Measurements from ENCODE around the gene FAM9A.

FAM9A gene

GRCh38 chrX:8834392-8834791, 33.2 kb upstream of the FAM9A start:
- ChIA-PET CTCF (no interaction called here), POLR2A (no interaction called here)
- TF ChIP-seq CTCF (IDR thresholded peaks at IDR 0.05; ENCODE audit: insufficient read depth, low read length, missing control alignments): no peak

GRCh38 chrX:8832582-8833378, 31.6 kb upstream of the FAM9A start:
- no peak overlapping the region for H3K4me3 ChIP-seq (ENCODE audit: low read depth, low read length)
- no peak for TF ChIP-seq CTCF (IDR thresholded peaks at IDR 0.05; ENCODE audit: insufficient read depth, low read length, missing control alignments)
- ChIA-PET CTCF (interaction anchor here (1.0 to 1.6 kb wide), 2 partner anchors 11 to 94 kb away, joined by 3 read pairs; no protein-coding TSS in a partner anchor), POLR2A (no interaction called here)
- DNase-seq (ENCODE audit: low read depth, low spot score): no peak

More at GRCh38 chrX:8834392-8834791, 33.2 kb upstream of the FAM9A start:
- H3K4me3 ChIP-seq (ENCODE audit: low read depth, low read length): no peak overlapping the region
- DNase-seq (ENCODE audit: low read depth, low spot score): no peak

GRCh38 chrX:8823698-8824097, 22.5 kb upstream of the FAM9A start:
- no peak for DNase-seq (ENCODE audit: low read depth, low spot score)
- no peak overlapping the region for H3K4me3 ChIP-seq (ENCODE audit: low read depth, low read length)
- ChIA-PET POLR2A (no interaction called here), CTCF (no interaction called here)
- TF ChIP-seq CTCF (IDR thresholded peaks at IDR 0.05; ENCODE audit: insufficient read depth, low read length, missing control alignments): no peak

GRCh38 chrX:8822002-8822401, 20.8 kb upstream of the FAM9A start:
- TF ChIP-seq CTCF (IDR thresholded peaks at IDR 0.05; ENCODE audit: insufficient read depth, low read length, missing control alignments): no peak
- no peak overlapping the region for H3K4me3 ChIP-seq (ENCODE audit: low read depth, low read length)
- POLR2A ChIA-PET: no interaction called here
- no peak for DNase-seq (ENCODE audit: low read depth, low spot score)
- CTCF ChIA-PET: interaction anchor here (1.2 kb wide), 2 partner anchors 8 to 11 kb away, joined by 3 read pairs; no protein-coding TSS in a partner anchor

GRCh38 chrX:8820910-8821527, 19.8 kb upstream of the FAM9A start:
- no peak overlapping the region for H3K4me3 ChIP-seq (ENCODE audit: low read depth, low read length)
- TF ChIP-seq CTCF (IDR thresholded peaks at IDR 0.05; ENCODE audit: insufficient read depth, low read length, missing control alignments): no peak
- no peak for DNase-seq (ENCODE audit: low read depth, low spot score)
- ChIA-PET CTCF (interaction anchor here (0.8 to 1.2 kb wide), 3 partner anchors 9 to 886 kb away, joined by 3 read pairs; no protein-coding TSS in a partner anchor), POLR2A (no interaction called here)

GRCh38 chrX:8815460-8816065, 14.4 kb upstream of the FAM9A start:
- H3K4me3 ChIP-seq (ENCODE audit: low read depth, low read length): no peak overlapping the region
- DNase-seq (ENCODE audit: low read depth, low spot score): no peak
- ChIA-PET CTCF (interaction anchor here (0.9 to 9.1 kb wide), 14 partner anchors 10 to 1304 kb away, joined by 3 to 152 read pairs (median 4); no protein-coding TSS in a partner anchor), POLR2A (no interaction called here)
- TF ChIP-seq CTCF (IDR thresholded peaks at IDR 0.05; ENCODE audit: insufficient read depth, low read length, missing control alignments): peak; percentile 58
